Endothelial cell of umbilical vein (primary cell): ENCODE data around the gene EARS2. TPM values are rescaled to one million over a fixed set of nuclear protein-coding genes. Genes with fewer than 3 reads are reported as not detected.

Experiments used
- BruUV-seq: library from RNA; stranded (reverse); fragments of 400-500 nt; replicated peaks from 2 replicates; lab custom pipeline; 2021; lab: Mats Ljungman, UMichigan
- CTCF ChIA-PET: fragments of 300-600, 350-600 bp; sonication (Branson Sonifier 250); formaldehyde crosslinking; loops from one replicate; lab custom pipeline; 2021; ENCODE audit warnings: antibody characterized with exemption, inconsistent platforms; lab: Charles Lee
- POLR2A ChIA-PET: fragments of 300-600, 350-600 bp; sonication (Branson Sonifier 250); formaldehyde crosslinking; loops from one replicate; lab custom pipeline; 2021; ENCODE audit warnings: antibody characterized with exemption, inconsistent platforms; lab: Charles Lee
- DNase-seq: peaks from one replicate; pipeline ENCODE4 v3.0.0-alpha.2; 2011; ENCODE audit warnings: low read depth, low spot score
- FAIRE-seq: peaks from 2 replicates; lab custom pipeline; 2011; peaks lifted over from hg19 to GRCh38; lab: Jason Lieb, UNC
- H2AFZ ChIP-seq: 2 replicates; pipeline ENCODE4 v1.6.0; 2012; ENCODE audit warnings: low read depth, low read length, control low read depth, inconsistent platforms
- H3K27ac ChIP-seq: 2 replicates; pipeline ENCODE4 v1.5.1; 2011; ENCODE audit warnings: low read depth, mild to moderate bottlenecking, control low read depth, low read length, moderate library complexity; ENCODE audit not compliant: insufficient read depth
- H3K27me3 ChIP-seq, 2 experiments: 2 replicates each; pipeline versions ENCODE4 v1.6.0 to v1.6.1; 2011; ENCODE audit warnings: low read length in 2 of 2, mixed read lengths in 1 of 2; ENCODE audit not compliant: control insufficient read depth in 2 of 2, insufficient read depth in 2 of 2
- H3K36me3 ChIP-seq, 2 experiments: 2 replicates in 1 of 2; 3 replicates in 1 of 2; pipeline ENCODE4 v1.5.1; 2011; ENCODE audit warnings: low read length in 2 of 2, mild to moderate bottlenecking in 1 of 2, moderate library complexity in 1 of 2; ENCODE audit not compliant: control insufficient read depth in 2 of 2, insufficient read depth in 2 of 2; ENCODE audit errors: extremely low read depth in 1 of 2
- H3K4me1 ChIP-seq: 3 replicates; pipeline ENCODE4 v1.5.1; 2011; ENCODE audit warnings: mild to moderate bottlenecking, low read length; ENCODE audit not compliant: control insufficient read depth, insufficient read depth; ENCODE audit errors: extremely low read depth
- H3K4me2 ChIP-seq: 2 replicates; pipeline ENCODE4 v1.6.1; 2011; ENCODE audit warnings: low read length, control low read depth, mixed read lengths; ENCODE audit not compliant: insufficient read depth
- H3K4me3 ChIP-seq, 3 experiments: fragments of 200-600 bp in 1 of 3; sonication (generic), shearing (Covaris generic) in 1 of 3; replicated peaks in 1 of 3; 2 replicates each; pipeline ENCODE4 v1.5.1; 2011 to 2016; ENCODE audit warnings: control low read depth in 3 of 3, low read length in 3 of 3, mild to moderate bottlenecking in 2 of 3, inconsistent platforms in 1 of 3, low read depth in 1 of 3, moderate library complexity in 1 of 3; ENCODE audit not compliant: insufficient read depth in 1 of 3
- H3K79me2 ChIP-seq: 2 replicates; pipeline ENCODE4 v1.6.0; 2012; ENCODE audit warnings: low read length, inconsistent platforms; ENCODE audit not compliant: control insufficient read depth, insufficient read depth
- H3K9ac ChIP-seq: replicated peaks from 2 replicates; pipeline ENCODE3; 2011; ENCODE audit warnings: low read length, control low read depth; ENCODE audit not compliant: insufficient read depth; ENCODE audit errors: extremely low read depth
- H3K9me1 ChIP-seq: replicated peaks from 3 replicates; pipeline ENCODE4 v1.6.0; 2011; ENCODE audit warnings: mild to moderate bottlenecking, low read length; ENCODE audit not compliant: control insufficient read depth, insufficient read depth; ENCODE audit errors: extremely low read depth
- H3K9me3 ChIP-seq: replicated peaks from 2 replicates; pipeline ENCODE4 v1.5.1; 2012; ENCODE audit warnings: low read length, inconsistent platforms; ENCODE audit not compliant: control insufficient read depth, insufficient read depth
- H4K20me1 ChIP-seq: replicated peaks from 2 replicates; pipeline ENCODE3; 2011; ENCODE audit warnings: mild to moderate bottlenecking, low read length; ENCODE audit not compliant: control insufficient read depth, insufficient read depth; ENCODE audit errors: extremely low read depth
- EZH2 ChIP-seq: IDR thresholded peaks from 2 replicates; pipeline ENCODE4 v1.6.1; 2012; ENCODE audit warnings: borderline replicate concordance, low read depth, mild to moderate bottlenecking, moderate library complexity, low read length, inconsistent platforms; ENCODE audit not compliant: severe bottlenecking
- FOS ChIP-seq: IDR thresholded peaks from 2 replicates; pipeline ENCODE4 v1.6.1; 2011; ENCODE audit warnings: mild to moderate bottlenecking, low read length, moderate library complexity, borderline replicate concordance; ENCODE audit not compliant: insufficient read depth
- GATA2 ChIP-seq: IDR thresholded peaks from 2 replicates; pipeline ENCODE4 v1.7.0; 2011; ENCODE audit warnings: low read depth, mild to moderate bottlenecking, moderate library complexity, mixed read lengths, low read length; ENCODE audit not compliant: insufficient read length, insufficient read depth
- JUN ChIP-seq: IDR thresholded peaks from 2 replicates; pipeline ENCODE4 v1.6.1; 2011; ENCODE audit warnings: borderline replicate concordance, low read depth; ENCODE audit not compliant: insufficient read length, insufficient read depth
- MYC ChIP-seq: IDR thresholded peaks from one replicate; pipeline ENCODE4 v1.6.1; 2011; ENCODE audit warnings: mild to moderate bottlenecking, low read depth, low read length
- POLR2A ChIP-seq: IDR thresholded peaks from 2 replicates; pipeline ENCODE4 v1.6.1; 2012; ENCODE audit warnings: low read depth, mild to moderate bottlenecking, control low read depth, low read length
- POLR2AphosphoS5 ChIP-seq: IDR thresholded peaks from 2 replicates; pipeline ENCODE4 v1.6.1; 2012; ENCODE audit warnings: low read depth, mild to moderate bottlenecking, control low read depth, low read length, moderate library complexity; ENCODE audit not compliant: insufficient read depth
- dilution Hi-C: fragments of 300-500 bp; cut with MboI; formaldehyde crosslinking; loops from one replicate; pipeline ENCODE4 v1.15.0; 2019; ENCODE audit warnings: low sequenced_read_pairs; ENCODE audit not compliant: extremely low pct_ligation_motif_present
- intact Hi-C: fragments of 100-400 bp; cut with micrococcal nuclease; formaldehyde crosslinking; loops from one replicate; pipeline ENCODE4 v1.10.0; 2022
- polyA plus RNA-seq, 4 experiments: library from polyadenylated mRNA; depleted of rRNA in 3 of 4; stranded (reverse) in 3 of 4; unstranded in 1 of 4; fragments of >200 nt; gene quantifications; 2 replicates each; pipeline versions ENCODE4 v1.2.1 to v1.2.3, GENCODE V29; 2011 to 2012; ENCODE audit warnings: missing spikeins in 1 of 4
- total RNA-seq: library from RNA; stranded (reverse); gene quantifications from 2 replicates; pipeline ENCODE4 v1.2.3, GENCODE V29; 2021
- TF ChIP-seq, protein P1 (sequence below): IDR thresholded peaks from 2 replicates; pipeline ENCODE4 v1.6.1; 2011; ENCODE audit not compliant: insufficient read depth, insufficient read length
- TF ChIP-seq, protein P2 (sequence below), 2 donors: IDR thresholded peaks; 1 replicate in 1 of 2; 2 replicates in 1 of 2; pipeline ENCODE4 v1.5.1; 2011; ENCODE audit warnings: low read length in 2 of 2, mild to moderate bottlenecking in 2 of 2, moderate library complexity in 2 of 2, control low read depth in 1 of 2, inconsistent platforms in 1 of 2, low read depth in 1 of 2; ENCODE audit not compliant: insufficient read depth in 1 of 2; ENCODE audit errors: extremely low read depth in 1 of 2

EARS2 gene
- total and polyA plus RNA-seq, 2 donors (not counting 3 experiments of a cell fraction or from before 2014, with no cell fraction given) = 14.7 to 21.6 TPM

GRCh38 chr16:23535901-23536300 is 21.2 kb downstream of the EARS2 start:
- no peaks in the 10 kb centered on the region for H3K79me2 ChIP-seq
- H3K27me3 ChIP-seq = no peaks in the 10 kb centered on the region
- H3K4me2 ChIP-seq = no peak overlapping the region
- DNase-seq (no peak), FAIRE-seq (no peak)
- POLR2A ChIA-PET = no interaction called here
- H3K4me1 ChIP-seq = no peaks in the 10 kb centered on the region
- dilution Hi-C loops = no loop called here
- H3K9me1 ChIP-seq = no peaks in the 10 kb centered on the region
- H3K36me3 ChIP-seq = peaks cover 7 to 10% of the 10 kb centered on the region in 2 experiments
- H2AFZ ChIP-seq = no peak overlapping the region
- H3K4me3 ChIP-seq = no peak overlapping the region
- H3K27ac ChIP-seq = no peak overlapping the region
- CTCF ChIA-PET = no interaction called here
- H4K20me1 ChIP-seq = peaks cover 2% of the 10 kb centered on the region
- H3K9ac ChIP-seq = no peak overlapping the region
- no peak for TF ChIP-seq JUN
- no peak for TF ChIP-seq FOS
- no peak for TF ChIP-seq EZH2
- TF ChIP-seq MYC = no peak
- TF ChIP-seq, protein P1, sequence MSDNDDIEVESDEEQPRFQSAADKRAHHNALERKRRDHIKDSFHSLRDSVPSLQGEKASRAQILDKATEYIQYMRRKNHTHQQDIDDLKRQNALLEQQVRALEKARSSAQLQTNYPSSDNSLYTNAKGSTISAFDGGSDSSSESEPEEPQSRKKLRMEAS = no peak
- TF ChIP-seq POLR2A = no peak
- TF ChIP-seq POLR2AphosphoS5 = no peak
- TF ChIP-seq GATA2 = no peak
- TF ChIP-seq, protein P2, sequence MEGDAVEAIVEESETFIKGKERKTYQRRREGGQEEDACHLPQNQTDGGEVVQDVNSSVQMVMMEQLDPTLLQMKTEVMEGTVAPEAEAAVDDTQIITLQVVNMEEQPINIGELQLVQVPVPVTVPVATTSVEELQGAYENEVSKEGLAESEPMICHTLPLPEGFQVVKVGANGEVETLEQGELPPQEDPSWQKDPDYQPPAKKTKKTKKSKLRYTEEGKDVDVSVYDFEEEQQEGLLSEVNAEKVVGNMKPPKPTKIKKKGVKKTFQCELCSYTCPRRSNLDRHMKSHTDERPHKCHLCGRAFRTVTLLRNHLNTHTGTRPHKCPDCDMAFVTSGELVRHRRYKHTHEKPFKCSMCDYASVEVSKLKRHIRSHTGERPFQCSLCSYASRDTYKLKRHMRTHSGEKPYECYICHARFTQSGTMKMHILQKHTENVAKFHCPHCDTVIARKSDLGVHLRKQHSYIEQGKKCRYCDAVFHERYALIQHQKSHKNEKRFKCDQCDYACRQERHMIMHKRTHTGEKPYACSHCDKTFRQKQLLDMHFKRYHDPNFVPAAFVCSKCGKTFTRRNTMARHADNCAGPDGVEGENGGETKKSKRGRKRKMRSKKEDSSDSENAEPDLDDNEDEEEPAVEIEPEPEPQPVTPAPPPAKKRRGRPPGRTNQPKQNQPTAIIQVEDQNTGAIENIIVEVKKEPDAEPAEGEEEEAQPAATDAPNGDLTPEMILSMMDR (IDR thresholded peaks at IDR 0.05; ENCODE audit: extremely low read depth in 1 of 2, insufficient read depth in 1 of 2, low read depth in 1 of 2, low read length in 2 of 2) = no peak
- no peaks in the 10 kb centered on the region for H3K9me3 ChIP-seq
- no TSS peak for BruUV-seq
- intact Hi-C loops = no loop called here
